ENCODE measurements around the gene CA10.
A peak's percentile ranks its signal among the peaks of the same experiment; 100 is the strongest.

CA10 gene

GRCh38 chr17:51630101-51630671 lies 528.3 kb downstream of the CA10 start:
- DNase-seq: peak; percentile 35

GRCh38 chr17:51629232-51629631 lies 529.3 kb downstream of the CA10 start:
- no peak for DNase-seq

- no peak for DNase-seq
Observed at GRCh38 chr17:51627779-51628178, 530.7 kb downstream of the CA10 start.

- no peak for DNase-seq
Observed at GRCh38 chr17:51618476-51618875, 540.0 kb downstream of the CA10 start.

GRCh38 chr17:51617986-51618385 lies 540.5 kb downstream of the CA10 start:
- peak; percentile 21 for DNase-seq

GRCh38 chr17:51613255-51613654 lies 545.3 kb downstream of the CA10 start:
- DNase-seq: no peak

GRCh38 chr17:51612692-51613091 lies 545.8 kb downstream of the CA10 start:
- DNase-seq: no peak

GRCh38 chr17:51611585-51611984 lies 546.9 kb downstream of the CA10 start:
- DNase-seq: no peak

- DNase-seq: no peak
Observed at GRCh38 chr17:51610834-51611233, 547.7 kb downstream of the CA10 start.

GRCh38 chr17:51610155-51610554 lies 548.4 kb downstream of the CA10 start:
- DNase-seq: no peak

GRCh38 chr17:51608251-51608933 lies 550.1 kb downstream of the CA10 start:
- no peak for DNase-seq

- DNase-seq: no peak
Observed at GRCh38 chr17:51607512-51607911, 551.0 kb downstream of the CA10 start.

GRCh38 chr17:51604299-51605020 lies 554.1 kb downstream of the CA10 start:
- DNase-seq: no peak

- DNase-seq: no peak
Observed at GRCh38 chr17:51601622-51602261, 556.8 kb downstream of the CA10 start.

- no peak for DNase-seq
Observed at GRCh38 chr17:51598824-51599223, 559.7 kb downstream of the CA10 start.

- DNase-seq: no peak
Observed at GRCh38 chr17:51597345-51597744, 561.2 kb downstream of the CA10 start.

GRCh38 chr17:51595826-51596398 lies 562.6 kb downstream of the CA10 start:
- DNase-seq: no peak

- peak; percentile 79 for DNase-seq
Observed at GRCh38 chr17:51590071-51590656, 568.4 kb downstream of the CA10 start.

- no peak for DNase-seq
Observed at GRCh38 chr17:51588063-51588462, 570.5 kb downstream of the CA10 start.

- no peak for DNase-seq
Observed at GRCh38 chr17:51587516-51587915, 571.0 kb downstream of the CA10 start.

- no peak for DNase-seq
Observed at GRCh38 chr17:51585514-51586104, 572.9 kb downstream of the CA10 start.

- DNase-seq: no peak
Observed at GRCh38 chr17:51580869-51581268, 577.6 kb downstream of the CA10 start.
